ENCODE results near the gene ACOT2.
"Not testable (repeated sequence)": the region's sequence is repeated elsewhere in the genome, so short reads cannot be mapped to it uniquely, and the experiment has no call there.

GRCh38 chr14:73582102-73582979 is 13.3 kb downstream of the ACOT2 start:
- TF ChIP-seq POLR2AphosphoS5 (IDR thresholded peaks at IDR 0.05); CTCF (IDR thresholded peaks at IDR 0.05); POLR2A (IDR thresholded peaks at IDR 0.05); EP300 (IDR thresholded peaks at IDR 0.05; ENCODE audit: low read depth): not testable (repeated sequence)

Measured in transverse colon (tissue), 4 donors.